ENCODE data around the gene XDH. TPM values are rescaled to one million over a fixed set of nuclear protein-coding genes. Genes with fewer than 3 reads are reported as not detected.

Gene XDH
- total and polyA plus RNA-seq, 8 donors, result 0.14 to 1.3 (median 0.51) TPM

DNA sequence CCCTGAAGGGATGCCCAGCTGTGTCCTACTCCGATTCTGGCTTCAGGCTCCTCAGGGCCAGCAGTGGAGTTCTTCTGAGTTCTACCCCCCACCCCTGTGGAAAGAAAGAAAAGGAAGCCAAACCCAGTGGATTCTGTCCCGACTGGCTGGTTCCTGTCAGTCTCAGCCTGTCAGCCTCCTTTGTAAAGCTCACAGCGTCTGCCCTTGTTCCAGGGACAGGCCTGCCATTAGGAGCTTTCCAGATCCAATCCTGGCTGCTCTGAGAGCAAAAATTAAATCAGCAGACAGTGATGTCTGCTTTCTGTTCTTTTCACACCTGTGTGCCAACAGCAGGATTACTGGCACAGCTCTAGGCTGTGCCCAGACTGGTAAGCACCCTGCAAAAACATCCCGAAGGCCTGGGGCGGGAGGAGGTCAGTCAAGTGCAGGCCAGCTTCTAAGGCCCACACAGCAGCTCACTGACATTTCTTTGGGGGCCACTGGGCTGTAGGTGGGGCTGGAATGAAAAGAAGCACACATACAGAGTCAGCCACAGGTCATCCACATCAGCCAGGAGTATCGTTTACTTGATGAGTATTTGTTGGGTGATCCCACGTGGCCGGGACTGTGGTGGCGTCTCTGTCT, 111.5 kb downstream of the XDH start:
- H3K4me3 ChIP-seq, result no peak overlapping the region
- no peaks in the 10 kb centered on the region for H3K4me1 ChIP-seq
- H3K27me3 ChIP-seq, result no peaks in the 10 kb centered on the region
- intact Hi-C loops (cut with DNase I), result no loop called here
- no peaks in the 10 kb centered on the region for H3K9me3 ChIP-seq
- ATAC-seq (no peak), FAIRE-seq (no peak), DNase-seq (no peak)
- no peaks in the 10 kb centered on the region for H3K36me3 ChIP-seq
- no peak overlapping the region for H3K27ac ChIP-seq
- WGBS, 2 donors, result 79 to 84% methylated on average over 9 of the region's 9 CpGs
- TF ChIP-seq, protein P1, sequence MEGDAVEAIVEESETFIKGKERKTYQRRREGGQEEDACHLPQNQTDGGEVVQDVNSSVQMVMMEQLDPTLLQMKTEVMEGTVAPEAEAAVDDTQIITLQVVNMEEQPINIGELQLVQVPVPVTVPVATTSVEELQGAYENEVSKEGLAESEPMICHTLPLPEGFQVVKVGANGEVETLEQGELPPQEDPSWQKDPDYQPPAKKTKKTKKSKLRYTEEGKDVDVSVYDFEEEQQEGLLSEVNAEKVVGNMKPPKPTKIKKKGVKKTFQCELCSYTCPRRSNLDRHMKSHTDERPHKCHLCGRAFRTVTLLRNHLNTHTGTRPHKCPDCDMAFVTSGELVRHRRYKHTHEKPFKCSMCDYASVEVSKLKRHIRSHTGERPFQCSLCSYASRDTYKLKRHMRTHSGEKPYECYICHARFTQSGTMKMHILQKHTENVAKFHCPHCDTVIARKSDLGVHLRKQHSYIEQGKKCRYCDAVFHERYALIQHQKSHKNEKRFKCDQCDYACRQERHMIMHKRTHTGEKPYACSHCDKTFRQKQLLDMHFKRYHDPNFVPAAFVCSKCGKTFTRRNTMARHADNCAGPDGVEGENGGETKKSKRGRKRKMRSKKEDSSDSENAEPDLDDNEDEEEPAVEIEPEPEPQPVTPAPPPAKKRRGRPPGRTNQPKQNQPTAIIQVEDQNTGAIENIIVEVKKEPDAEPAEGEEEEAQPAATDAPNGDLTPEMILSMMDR (IDR thresholded peaks at IDR 0.05), result no peak

DNA sequence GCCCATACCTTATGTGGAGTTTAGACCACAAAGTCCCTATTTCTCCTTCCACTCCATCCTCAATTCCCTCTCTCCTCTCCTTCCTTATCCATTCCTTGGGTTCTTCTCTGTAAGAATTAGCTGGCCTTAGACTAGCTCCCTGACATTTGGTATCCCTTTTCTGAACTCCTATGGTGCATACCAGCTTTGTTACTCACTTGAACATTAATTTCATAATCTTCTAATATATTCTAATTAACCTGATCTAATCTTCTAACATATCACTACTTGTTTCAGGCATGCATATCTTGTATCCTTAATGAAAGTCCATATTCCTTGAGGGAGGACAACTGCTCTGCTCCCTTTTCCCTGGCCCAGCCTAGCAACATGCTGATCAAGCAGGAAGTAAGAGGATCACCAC, 114.2 kb downstream of the XDH start:
- TF ChIP-seq, protein P1 (IDR thresholded peaks at IDR 0.05), result no peak
- ATAC-seq (no peak), DNase-seq (no peak), FAIRE-seq (no peak)
- Histone ChIP-seq H3K4me1 (no peaks in the 10 kb centered on the region), H3K4me3 (no peak overlapping the region), H3K36me3 (no peaks in the 10 kb centered on the region), H3K27ac (no peak overlapping the region), H3K9me3 (no peaks in the 10 kb centered on the region), H3K27me3 (no peaks in the 10 kb centered on the region)
- intact Hi-C loops (cut with DNase I), result no loop called here

DNA sequence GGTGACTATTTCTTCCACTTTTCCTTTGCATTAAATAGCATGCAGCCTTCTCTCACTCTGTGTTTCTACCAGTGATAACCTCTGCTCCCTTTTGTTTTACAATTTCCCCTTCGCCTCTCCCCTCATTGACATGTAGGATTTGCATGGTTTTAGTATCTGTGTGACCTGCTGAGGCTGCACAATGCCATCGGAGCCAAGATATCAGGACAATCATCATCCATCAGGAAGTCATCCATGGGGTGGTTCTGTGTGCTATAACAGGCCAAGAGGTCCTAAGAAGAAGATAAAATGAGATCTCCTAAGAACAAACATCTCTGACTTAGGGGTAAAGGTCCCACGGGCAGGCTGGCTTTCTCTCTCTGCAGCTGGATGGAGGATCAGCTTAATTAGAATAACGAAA, 115.0 kb downstream of the XDH start:
- H3K36me3 ChIP-seq, result no peaks in the 10 kb centered on the region
- no peak for DNase-seq
- TF ChIP-seq, protein P1 (IDR thresholded peaks at IDR 0.05), result no peak
- H3K4me1 ChIP-seq, result no peaks in the 10 kb centered on the region
- no peaks in the 10 kb centered on the region for H3K9me3 ChIP-seq
- H3K27me3 ChIP-seq, result no peaks in the 10 kb centered on the region
- intact Hi-C loops (cut with DNase I), result no loop called here
- no peak for FAIRE-seq
- no peak for ATAC-seq
- no peak overlapping the region for H3K4me3 ChIP-seq
- 52 to 53% methylated on average over 4 of the region's 4 CpGs for WGBS, 2 donors
- H3K27ac ChIP-seq, result no peak overlapping the region

DNA sequence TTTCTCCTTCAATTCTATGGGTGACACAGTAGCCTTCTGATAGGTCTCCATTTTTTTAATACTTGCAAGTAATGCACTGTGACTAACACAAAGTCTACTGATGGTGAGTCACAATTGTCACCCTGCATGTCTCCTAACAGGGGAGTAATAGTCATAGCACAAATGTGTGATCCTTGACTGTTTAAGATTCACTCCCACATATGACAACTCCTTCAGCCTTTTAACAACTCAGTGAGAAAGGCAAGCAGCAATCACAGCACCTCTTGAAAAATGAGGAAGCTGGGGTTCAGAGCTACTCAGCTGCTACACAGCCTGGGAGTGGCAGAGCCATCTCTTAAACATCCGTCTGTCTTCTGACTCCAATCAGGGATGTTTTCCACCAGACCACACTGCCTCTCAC, 116.8 kb downstream of the XDH start:
- no peak for FAIRE-seq
- WGBS, 2 donors, result 52 to 73% methylated on average over 1 of the region's 1 CpG
- H3K4me1 ChIP-seq, result no peaks in the 10 kb centered on the region
- no peaks in the 10 kb centered on the region for H3K36me3 ChIP-seq
- TF ChIP-seq, protein P1 (IDR thresholded peaks at IDR 0.05), result no peak
- intact Hi-C loops (cut with DNase I), result no loop called here
- DNase-seq, result no peak
- no peaks in the 10 kb centered on the region for H3K9me3 ChIP-seq
- H3K27ac ChIP-seq, result no peak overlapping the region
- ATAC-seq, result no peak
- no peaks in the 10 kb centered on the region for H3K27me3 ChIP-seq
- H3K4me3 ChIP-seq, result no peak overlapping the region

DNA sequence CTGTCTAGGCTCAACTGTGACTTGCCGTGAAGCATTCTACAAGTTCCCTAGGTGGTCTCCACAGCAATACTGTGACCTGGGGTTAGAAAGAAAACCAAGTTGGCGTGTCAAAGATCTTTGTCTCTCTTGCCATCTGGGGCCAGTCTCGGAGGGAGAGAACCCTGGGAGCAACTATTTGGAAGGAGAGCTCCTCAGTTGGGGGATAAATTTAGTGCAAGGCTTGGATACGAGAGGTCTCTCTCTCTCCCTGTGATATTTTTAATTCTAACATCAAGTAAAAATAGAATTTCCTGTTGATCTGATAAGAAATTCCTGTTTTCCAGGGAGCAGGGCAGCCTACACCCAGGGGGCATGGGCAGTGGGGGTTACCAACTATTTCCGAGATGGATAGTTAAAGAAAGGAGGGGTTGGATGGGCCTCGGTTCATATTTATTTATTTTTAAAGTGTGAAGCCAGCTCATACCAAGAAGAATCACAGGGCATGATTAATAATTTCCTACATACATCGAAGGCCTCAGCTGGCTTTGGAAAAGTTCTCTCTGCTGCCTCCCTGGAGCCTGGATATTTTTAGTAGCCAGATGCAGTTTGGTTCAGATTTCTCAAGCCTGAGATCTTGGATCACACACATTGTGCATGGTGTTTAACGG, 117.8 kb downstream of the XDH start:
- H3K27me3 ChIP-seq, result no peaks in the 10 kb centered on the region
- DNase-seq (no peak), FAIRE-seq (no peak), ATAC-seq (no peak)
- intact Hi-C loops (cut with DNase I), result no loop called here
- TF ChIP-seq, protein P1 (IDR thresholded peaks at IDR 0.05), result no peak
- no peaks in the 10 kb centered on the region for H3K4me1 ChIP-seq
- no peaks in the 10 kb centered on the region for H3K9me3 ChIP-seq
- no peak overlapping the region for H3K4me3 ChIP-seq
- no peak overlapping the region for H3K27ac ChIP-seq
- 56 to 61% methylated on average over 8 of the region's 8 CpGs for WGBS, 2 donors
- no peaks in the 10 kb centered on the region for H3K36me3 ChIP-seq

Data from pancreas (tissue), 10 donors.